ENCODE results near the gene CMSS1.

Gene CMSS1

DNA sequence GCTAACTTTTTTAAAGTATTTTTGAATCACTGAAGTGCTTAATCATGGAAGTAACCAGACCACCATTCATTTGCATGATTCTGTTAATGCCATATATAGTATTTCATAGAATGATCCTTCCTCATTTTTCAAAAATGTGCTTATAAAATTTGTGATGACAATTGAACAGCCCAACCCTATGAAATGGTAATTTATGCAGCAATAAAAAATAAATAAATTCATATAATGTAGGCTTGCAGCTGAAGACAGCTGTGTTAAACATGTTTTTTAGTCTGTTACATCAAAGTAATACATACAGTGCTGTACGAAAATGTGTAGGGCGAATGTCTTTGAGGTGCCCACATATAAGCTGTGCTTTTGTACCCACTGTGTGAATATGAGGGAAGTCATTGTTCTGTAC is 165.0 kb downstream of the CMSS1 start:
- POLR2A ChIA-PET, result no interaction called here
- Histone ChIP-seq H3K9me3 (ENCODE audit: control insufficient read depth, insufficient read depth, low read depth, low read length) (no peaks in the 10 kb centered on the region), H3K4me3 (ENCODE audit: low read depth, low read length) (no peak overlapping the region), H3K36me3 (ENCODE audit: control insufficient read depth in 2 of 2, insufficient read depth in 1 of 2, low read length in 2 of 2) (no peaks in the 10 kb centered on the region), H3K27ac (ENCODE audit: extremely low read depth, low read depth, low read length) (no peak overlapping the region), H3K4me1 (ENCODE audit: control insufficient read depth, insufficient read depth, low read length) (no peaks in the 10 kb centered on the region; the same call in 1 of the 2 replicates)
- CTCF ChIA-PET, result interaction anchor here (0.8 kb wide), 1 partner anchor 15 kb away, joined by 4 read pairs; no protein-coding TSS in a partner anchor
- no peak for TF ChIP-seq ZNF785 (tag by site-specific recombination; IDR thresholded peaks at IDR 0.05)
- TF ChIP-seq SCRT2 (tag by site-specific recombination; IDR thresholded peaks at IDR 0.05), result no peak
- TF ChIP-seq ZSCAN23 (tag by site-specific recombination; IDR thresholded peaks at IDR 0.05), result no peak
- TF ChIP-seq, protein P1, sequence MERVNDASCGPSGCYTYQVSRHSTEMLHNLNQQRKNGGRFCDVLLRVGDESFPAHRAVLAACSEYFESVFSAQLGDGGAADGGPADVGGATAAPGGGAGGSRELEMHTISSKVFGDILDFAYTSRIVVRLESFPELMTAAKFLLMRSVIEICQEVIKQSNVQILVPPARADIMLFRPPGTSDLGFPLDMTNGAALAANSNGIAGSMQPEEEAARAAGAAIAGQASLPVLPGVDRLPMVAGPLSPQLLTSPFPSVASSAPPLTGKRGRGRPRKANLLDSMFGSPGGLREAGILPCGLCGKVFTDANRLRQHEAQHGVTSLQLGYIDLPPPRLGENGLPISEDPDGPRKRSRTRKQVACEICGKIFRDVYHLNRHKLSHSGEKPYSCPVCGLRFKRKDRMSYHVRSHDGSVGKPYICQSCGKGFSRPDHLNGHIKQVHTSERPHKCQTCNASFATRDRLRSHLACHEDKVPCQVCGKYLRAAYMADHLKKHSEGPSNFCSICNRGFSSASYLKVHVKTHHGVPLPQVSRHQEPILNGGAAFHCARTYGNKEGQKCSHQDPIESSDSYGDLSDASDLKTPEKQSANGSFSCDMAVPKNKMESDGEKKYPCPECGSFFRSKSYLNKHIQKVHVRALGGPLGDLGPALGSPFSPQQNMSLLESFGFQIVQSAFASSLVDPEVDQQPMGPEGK (tag by site-specific recombination; IDR thresholded peaks at IDR 0.05), result no peak
- TF ChIP-seq BCL11B (tag by site-specific recombination; IDR thresholded peaks at IDR 0.05; ENCODE audit: low read depth), result no peak
- TF ChIP-seq YY1 (tag by site-specific recombination; IDR thresholded peaks at IDR 0.05), result no peak
- TF ChIP-seq ZNF701 (tag by site-specific recombination; IDR thresholded peaks at IDR 0.05), result no peak
- no peak for TF ChIP-seq TCF7L2 (IDR thresholded peaks at IDR 0.05; ENCODE audit: borderline replicate concordance, low read depth, low read length)
- TF ChIP-seq, protein P2, sequence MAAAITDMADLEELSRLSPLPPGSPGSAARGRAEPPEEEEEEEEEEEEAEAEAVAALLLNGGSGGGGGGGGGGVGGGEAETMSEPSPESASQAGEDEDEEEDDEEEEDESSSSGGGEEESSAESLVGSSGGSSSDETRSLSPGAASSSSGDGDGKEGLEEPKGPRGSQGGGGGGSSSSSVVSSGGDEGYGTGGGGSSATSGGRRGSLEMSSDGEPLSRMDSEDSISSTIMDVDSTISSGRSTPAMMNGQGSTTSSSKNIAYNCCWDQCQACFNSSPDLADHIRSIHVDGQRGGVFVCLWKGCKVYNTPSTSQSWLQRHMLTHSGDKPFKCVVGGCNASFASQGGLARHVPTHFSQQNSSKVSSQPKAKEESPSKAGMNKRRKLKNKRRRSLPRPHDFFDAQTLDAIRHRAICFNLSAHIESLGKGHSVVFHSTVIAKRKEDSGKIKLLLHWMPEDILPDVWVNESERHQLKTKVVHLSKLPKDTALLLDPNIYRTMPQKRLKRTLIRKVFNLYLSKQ (tag by site-specific recombination; IDR thresholded peaks at IDR 0.05; ENCODE audit: borderline replicate concordance), result no peak
- TF ChIP-seq, protein P3, sequence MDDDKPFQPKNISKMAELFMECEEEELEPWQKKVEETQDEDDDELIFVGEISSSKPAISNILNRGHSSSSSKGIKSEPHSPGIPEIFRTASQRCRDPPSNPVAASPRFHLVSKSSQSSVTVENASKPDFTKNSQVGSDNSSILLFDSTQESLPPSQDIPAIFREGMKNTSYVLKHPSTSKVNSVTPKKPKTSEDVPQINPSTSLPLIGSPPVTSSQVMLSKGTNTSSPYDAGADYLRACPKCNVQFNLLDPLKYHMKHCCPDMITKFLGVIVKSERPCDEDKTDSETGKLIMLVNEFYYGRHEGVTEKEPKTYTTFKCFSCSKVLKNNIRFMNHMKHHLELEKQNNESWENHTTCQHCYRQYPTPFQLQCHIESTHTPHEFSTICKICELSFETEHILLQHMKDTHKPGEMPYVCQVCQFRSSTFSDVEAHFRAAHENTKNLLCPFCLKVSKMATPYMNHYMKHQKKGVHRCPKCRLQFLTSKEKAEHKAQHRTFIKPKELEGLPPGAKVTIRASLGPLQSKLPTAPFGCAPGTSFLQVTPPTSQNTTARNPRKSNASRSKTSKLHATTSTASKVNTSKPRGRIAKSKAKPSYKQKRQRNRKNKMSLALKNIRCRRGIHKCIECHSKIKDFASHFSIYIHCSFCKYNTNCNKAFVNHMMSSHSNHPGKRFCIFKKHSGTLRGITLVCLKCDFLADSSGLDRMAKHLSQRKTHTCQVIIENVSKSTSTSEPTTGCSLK (tag by site-specific recombination; IDR thresholded peaks at IDR 0.05), result no peak
- TF ChIP-seq WT1 (tag by site-specific recombination; IDR thresholded peaks at IDR 0.05), result no peak
- no peak for TF ChIP-seq GFI1B (tag by site-specific recombination; IDR thresholded peaks at IDR 0.05)
- no peak for TF ChIP-seq ZNF623 (tag by site-specific recombination; IDR thresholded peaks at IDR 0.05)
- TF ChIP-seq, protein P4, sequence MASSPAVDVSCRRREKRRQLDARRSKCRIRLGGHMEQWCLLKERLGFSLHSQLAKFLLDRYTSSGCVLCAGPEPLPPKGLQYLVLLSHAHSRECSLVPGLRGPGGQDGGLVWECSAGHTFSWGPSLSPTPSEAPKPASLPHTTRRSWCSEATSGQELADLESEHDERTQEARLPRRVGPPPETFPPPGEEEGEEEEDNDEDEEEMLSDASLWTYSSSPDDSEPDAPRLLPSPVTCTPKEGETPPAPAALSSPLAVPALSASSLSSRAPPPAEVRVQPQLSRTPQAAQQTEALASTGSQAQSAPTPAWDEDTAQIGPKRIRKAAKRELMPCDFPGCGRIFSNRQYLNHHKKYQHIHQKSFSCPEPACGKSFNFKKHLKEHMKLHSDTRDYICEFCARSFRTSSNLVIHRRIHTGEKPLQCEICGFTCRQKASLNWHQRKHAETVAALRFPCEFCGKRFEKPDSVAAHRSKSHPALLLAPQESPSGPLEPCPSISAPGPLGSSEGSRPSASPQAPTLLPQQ (tag by site-specific recombination; IDR thresholded peaks at IDR 0.05), result no peak
- no peak for TF ChIP-seq ZBTB48 (tag by site-specific recombination; IDR thresholded peaks at IDR 0.05)
- no peak for TF ChIP-seq ZNF114 (tag by site-specific recombination; IDR thresholded peaks at IDR 0.05)

DNA sequence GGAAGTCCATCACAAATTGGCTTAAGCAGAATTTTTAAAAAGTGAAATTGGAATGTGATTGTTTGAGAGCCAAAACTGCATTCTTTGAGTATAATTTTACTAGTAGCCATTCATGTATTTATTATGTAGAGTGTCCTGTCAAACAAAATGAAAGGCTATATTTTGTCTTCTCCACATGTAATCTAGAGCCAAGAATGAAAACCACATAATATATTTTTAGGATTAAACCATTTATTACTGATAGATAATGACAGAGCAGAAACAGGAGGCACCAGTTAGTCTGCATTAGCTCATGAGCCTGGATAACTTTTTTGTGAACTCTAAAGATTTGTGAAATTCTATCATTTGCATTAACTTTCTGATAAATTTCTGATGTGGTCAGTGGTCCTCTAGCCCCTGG is 166.5 kb downstream of the CMSS1 start:
- POLR2A ChIA-PET, result no interaction called here
- no peak overlapping the region for H3K27ac ChIP-seq (ENCODE audit: extremely low read depth, low read depth, low read length)
- no peak overlapping the region for H3K4me3 ChIP-seq (ENCODE audit: low read depth, low read length)
- H3K36me3 ChIP-seq (ENCODE audit: control insufficient read depth in 2 of 2, insufficient read depth in 1 of 2, low read length in 2 of 2), result no peaks in the 10 kb centered on the region
- no peaks in the 10 kb centered on the region; the same call in 1 of the 2 replicates for H3K4me1 ChIP-seq (ENCODE audit: control insufficient read depth, insufficient read depth, low read length)
- CTCF ChIA-PET, result no interaction called here
- TF ChIP-seq KLF1 (tag by site-specific recombination; IDR thresholded peaks at IDR 0.05) (no peak), SCRT1 (tag by site-specific recombination; IDR thresholded peaks at IDR 0.05; ENCODE audit: borderline replicate concordance) (no peak)
- TF ChIP-seq, protein P5, sequence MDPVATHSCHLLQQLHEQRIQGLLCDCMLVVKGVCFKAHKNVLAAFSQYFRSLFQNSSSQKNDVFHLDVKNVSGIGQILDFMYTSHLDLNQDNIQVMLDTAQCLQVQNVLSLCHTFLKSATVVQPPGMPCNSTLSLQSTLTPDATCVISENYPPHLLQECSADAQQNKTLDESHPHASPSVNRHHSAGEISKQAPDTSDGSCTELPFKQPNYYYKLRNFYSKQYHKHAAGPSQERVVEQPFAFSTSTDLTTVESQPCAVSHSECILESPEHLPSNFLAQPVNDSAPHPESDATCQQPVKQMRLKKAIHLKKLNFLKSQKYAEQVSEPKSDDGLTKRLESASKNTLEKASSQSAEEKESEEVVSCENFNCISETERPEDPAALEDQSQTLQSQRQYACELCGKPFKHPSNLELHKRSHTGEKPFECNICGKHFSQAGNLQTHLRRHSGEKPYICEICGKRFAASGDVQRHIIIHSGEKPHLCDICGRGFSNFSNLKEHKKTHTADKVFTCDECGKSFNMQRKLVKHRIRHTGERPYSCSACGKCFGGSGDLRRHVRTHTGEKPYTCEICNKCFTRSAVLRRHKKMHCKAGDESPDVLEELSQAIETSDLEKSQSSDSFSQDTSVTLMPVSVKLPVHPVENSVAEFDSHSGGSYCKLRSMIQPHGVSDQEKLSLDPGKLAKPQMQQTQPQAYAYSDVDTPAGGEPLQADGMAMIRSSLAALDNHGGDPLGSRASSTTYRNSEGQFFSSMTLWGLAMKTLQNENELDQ (tag by site-specific recombination; IDR thresholded peaks at IDR 0.05; ENCODE audit: low read depth), result no peak
- H3K9me3 ChIP-seq (ENCODE audit: control insufficient read depth, insufficient read depth, low read depth, low read length), result no peaks in the 10 kb centered on the region
